Ascending aorta (tissue), 2 donors: Measurements from ENCODE around the gene DEK. TPM values are rescaled to one million over a fixed set of nuclear protein-coding genes. Genes with fewer than 3 reads are reported as not detected.

Source experiments
- DNase-seq, 2 donors: peaks; one replicate each; pipeline ENCODE4 v3.0.0-alpha.2; 2019; ENCODE audit warnings: low spot score in 2 of 2
- H3K27ac ChIP-seq, 2 donors: fragments of 200-600 bp; sonication (generic); one replicate each; pipeline ENCODE4 v1.5.1; 2016 to 2017; ENCODE audit warnings: mild to moderate bottlenecking in 1 of 2
- H3K27me3 ChIP-seq: fragments of 200-600 bp; sonication (generic); one replicate; pipeline ENCODE4 v1.5.1; 2017
- H3K36me3 ChIP-seq, 2 donors: fragments of 200-600 bp; sonication (generic); one replicate each; pipeline ENCODE4 v1.5.1; 2016
- H3K4me1 ChIP-seq, 2 donors: fragments of 200-600 bp; sonication (generic); one replicate each; pipeline ENCODE4 v1.5.1; 2016 to 2017; ENCODE audit warnings: mild to moderate bottlenecking in 1 of 2
- H3K4me3 ChIP-seq, 2 donors: fragments of 200-600 bp; sonication (generic); one replicate each; pipeline ENCODE4 v1.5.1; 2016 to 2017; ENCODE audit warnings: mild to moderate bottlenecking in 1 of 2
- H3K9me3 ChIP-seq, 2 donors: fragments of 200-600 bp; sonication (generic); one replicate each; pipeline ENCODE4 v1.5.1; 2016
- CTCF ChIP-seq, 3 experiments: fragments of 200-600 bp in 2 of 3; fragments of 450-650 bp in 1 of 3; sonication (generic) in 2 of 3; IDR thresholded peaks; one replicate each; pipeline ENCODE4 v1.5.1; 2016 to 2019; ENCODE audit warnings: antibody characterized with exemption in 3 of 3, mild to moderate bottlenecking in 1 of 3, moderate library complexity in 1 of 3
- intact Hi-C: fragments of 100-400 bp; cut with DNase I; formaldehyde crosslinking; loops from one replicate; pipeline ENCODE4 v1.15.1; 2023
- total RNA-seq: library from RNA; depleted of rRNA; stranded (reverse); fragments of >200 nt; gene quantifications from one replicate; pipeline ENCODE4 v1.1.0, GENCODE V29; 2016

The DEK gene
- total RNA-seq, 1 donor from 2014 or later: 51.2 TPM

GRCh38 chr6:18206591-18206990, 57.7 kb downstream of the DEK start:
- no peak for DNase-seq
- intact Hi-C loops: no loop called here
- peaks cover 6 to 26% of the 10 kb centered on the region in 2 donors for H3K36me3 ChIP-seq
- no peak overlapping the region for H3K27ac ChIP-seq
- H3K4me1 ChIP-seq: peaks cover 0 to 6% of the 10 kb centered on the region in 2 donors
- H3K27me3 ChIP-seq: no peaks in the 10 kb centered on the region
- H3K4me3 ChIP-seq: no peak overlapping the region
- no peaks in the 10 kb centered on the region for H3K9me3 ChIP-seq
- TF ChIP-seq CTCF (IDR thresholded peaks at IDR 0.05): no peak

- Histone ChIP-seq H3K27me3 (no peaks in the 10 kb centered on the region), H3K27ac (no peak overlapping the region), H3K9me3 (no peaks in the 10 kb centered on the region), H3K4me1 (peaks cover 0 to 2% of the 10 kb centered on the region in 2 donors), H3K4me3 (no peak overlapping the region), H3K36me3 (peaks cover 6 to 39% of the 10 kb centered on the region in 2 donors)
- no peak for TF ChIP-seq CTCF (IDR thresholded peaks at IDR 0.05)
- DNase-seq: no peak
- intact Hi-C loops: no loop called here
Observed at GRCh38 chr6:18204691-18205090, 59.6 kb downstream of the DEK start.

- no peak overlapping the region for H3K4me3 ChIP-seq
- H3K9me3 ChIP-seq: no peaks in the 10 kb centered on the region
- H3K27me3 ChIP-seq: no peaks in the 10 kb centered on the region
- no peaks in the 10 kb centered on the region for H3K4me1 ChIP-seq
- no peak for DNase-seq
- intact Hi-C loops: no loop called here
- H3K27ac ChIP-seq: no peak overlapping the region
- H3K36me3 ChIP-seq: peaks cover 6 to 48% of the 10 kb centered on the region in 2 donors
- no peak for TF ChIP-seq CTCF (IDR thresholded peaks at IDR 0.05)
Observed at GRCh38 chr6:18203786-18204185, 60.5 kb downstream of the DEK start.

GRCh38 chr6:18192026-18192425, 72.3 kb downstream of the DEK start:
- no peak for DNase-seq
- Histone ChIP-seq H3K27ac (no peak overlapping the region), H3K4me3 (no peak overlapping the region), H3K4me1 (no peaks in the 10 kb centered on the region), H3K27me3 (no peaks in the 10 kb centered on the region), H3K9me3 (no peaks in the 10 kb centered on the region), H3K36me3 (peaks cover 3 to 27% of the 10 kb centered on the region in 2 donors)
- no peak for TF ChIP-seq CTCF (IDR thresholded peaks at IDR 0.05)
- intact Hi-C loops: no loop called here

- no peak overlapping the region for H3K27ac ChIP-seq
- no peaks in the 10 kb centered on the region for H3K27me3 ChIP-seq
- no peak for DNase-seq
- H3K4me3 ChIP-seq: no peak overlapping the region
- H3K36me3 ChIP-seq: peaks cover 6 to 33% of the 10 kb centered on the region in 2 donors
- intact Hi-C loops: no loop called here
- no peaks in the 10 kb centered on the region for H3K4me1 ChIP-seq
- no peaks in the 10 kb centered on the region for H3K9me3 ChIP-seq
- TF ChIP-seq CTCF (IDR thresholded peaks at IDR 0.05): no peak
Observed at GRCh38 chr6:18189196-18189595, 75.1 kb downstream of the DEK start.

- no peaks in the 10 kb centered on the region for H3K9me3 ChIP-seq
Observed at GRCh38 chr6:18187701-18188100, 76.6 kb downstream of the DEK start.

More at GRCh38 chr6:18187701-18188100, 76.6 kb downstream of the DEK start:
- intact Hi-C loops: no loop called here
- DNase-seq: no peak
- Histone ChIP-seq H3K27me3 (no peaks in the 10 kb centered on the region), H3K36me3 (peaks cover 4 to 33% of the 10 kb centered on the region in 2 donors), H3K27ac (no peak overlapping the region), H3K4me1 (no peaks in the 10 kb centered on the region), H3K4me3 (no peak overlapping the region)
- TF ChIP-seq CTCF (IDR thresholded peaks at IDR 0.05): no peak
